GM13976 (cell line): ENCODE measurements around the gene ZNF654.
"Not testable (repeated sequence)": the region's sequence is repeated elsewhere in the genome, so short reads cannot be mapped to it uniquely, and the experiment has no call there.

Experiments used
- DNase-seq: peaks from one replicate; pipeline ENCODE4 v3.0.0; 2012; ENCODE audit warnings: low spot score
- in situ Hi-C: fragments of 300-500 bp; cut with MboI; formaldehyde crosslinking; loops from one replicate; pipeline ENCODE4 v1.12.0; 2022; ENCODE audit warnings: low sequenced_read_pairs, mixed read lengths, inconsistent platforms; ENCODE audit not compliant: unreplicated experiment
- TF ChIP-seq, protein P1 (sequence below): IDR thresholded peaks from 2 replicates; pipeline ENCODE4 v1.5.1; 2012; ENCODE audit warnings: borderline replicate concordance, mild to moderate bottlenecking; ENCODE audit not compliant: insufficient read depth; ENCODE audit errors: extremely low read depth, missing control alignments, control extremely low read depth

Gene ZNF654

DNA sequence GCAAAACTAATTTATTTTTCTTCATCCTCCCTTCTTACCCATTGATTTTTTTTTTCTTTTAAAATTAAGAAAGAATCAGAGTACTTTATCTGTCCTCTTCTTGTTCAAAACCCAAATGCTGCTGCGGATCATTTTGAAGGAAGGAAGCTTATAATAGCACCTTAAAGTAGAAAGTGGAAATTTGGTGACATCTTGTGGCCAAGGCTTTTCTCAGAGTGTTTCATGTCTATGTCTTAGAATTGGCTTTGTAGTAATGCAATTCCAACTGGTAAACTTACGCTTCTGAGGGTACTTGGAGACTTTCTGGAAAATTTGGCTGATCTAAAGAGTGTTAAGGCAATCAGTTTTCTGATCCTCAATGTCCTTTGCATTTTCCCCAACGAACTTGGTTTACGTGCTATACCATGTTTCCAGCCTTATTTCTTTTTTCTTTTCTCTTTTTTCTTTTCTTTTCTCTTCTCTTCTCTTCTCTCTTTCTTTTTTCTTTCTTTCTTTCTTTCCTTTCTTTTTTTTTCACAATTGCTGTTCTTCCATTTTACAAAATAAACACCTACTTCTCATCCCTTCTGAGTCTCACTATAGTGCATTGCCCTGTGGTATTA lies 121.4 kb downstream of the ZNF654 start:
- in situ Hi-C loops = no loop called here
- TF ChIP-seq, protein P1, sequence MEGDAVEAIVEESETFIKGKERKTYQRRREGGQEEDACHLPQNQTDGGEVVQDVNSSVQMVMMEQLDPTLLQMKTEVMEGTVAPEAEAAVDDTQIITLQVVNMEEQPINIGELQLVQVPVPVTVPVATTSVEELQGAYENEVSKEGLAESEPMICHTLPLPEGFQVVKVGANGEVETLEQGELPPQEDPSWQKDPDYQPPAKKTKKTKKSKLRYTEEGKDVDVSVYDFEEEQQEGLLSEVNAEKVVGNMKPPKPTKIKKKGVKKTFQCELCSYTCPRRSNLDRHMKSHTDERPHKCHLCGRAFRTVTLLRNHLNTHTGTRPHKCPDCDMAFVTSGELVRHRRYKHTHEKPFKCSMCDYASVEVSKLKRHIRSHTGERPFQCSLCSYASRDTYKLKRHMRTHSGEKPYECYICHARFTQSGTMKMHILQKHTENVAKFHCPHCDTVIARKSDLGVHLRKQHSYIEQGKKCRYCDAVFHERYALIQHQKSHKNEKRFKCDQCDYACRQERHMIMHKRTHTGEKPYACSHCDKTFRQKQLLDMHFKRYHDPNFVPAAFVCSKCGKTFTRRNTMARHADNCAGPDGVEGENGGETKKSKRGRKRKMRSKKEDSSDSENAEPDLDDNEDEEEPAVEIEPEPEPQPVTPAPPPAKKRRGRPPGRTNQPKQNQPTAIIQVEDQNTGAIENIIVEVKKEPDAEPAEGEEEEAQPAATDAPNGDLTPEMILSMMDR = peak; percentile 53
- peak; percentile 52 for DNase-seq

DNA sequence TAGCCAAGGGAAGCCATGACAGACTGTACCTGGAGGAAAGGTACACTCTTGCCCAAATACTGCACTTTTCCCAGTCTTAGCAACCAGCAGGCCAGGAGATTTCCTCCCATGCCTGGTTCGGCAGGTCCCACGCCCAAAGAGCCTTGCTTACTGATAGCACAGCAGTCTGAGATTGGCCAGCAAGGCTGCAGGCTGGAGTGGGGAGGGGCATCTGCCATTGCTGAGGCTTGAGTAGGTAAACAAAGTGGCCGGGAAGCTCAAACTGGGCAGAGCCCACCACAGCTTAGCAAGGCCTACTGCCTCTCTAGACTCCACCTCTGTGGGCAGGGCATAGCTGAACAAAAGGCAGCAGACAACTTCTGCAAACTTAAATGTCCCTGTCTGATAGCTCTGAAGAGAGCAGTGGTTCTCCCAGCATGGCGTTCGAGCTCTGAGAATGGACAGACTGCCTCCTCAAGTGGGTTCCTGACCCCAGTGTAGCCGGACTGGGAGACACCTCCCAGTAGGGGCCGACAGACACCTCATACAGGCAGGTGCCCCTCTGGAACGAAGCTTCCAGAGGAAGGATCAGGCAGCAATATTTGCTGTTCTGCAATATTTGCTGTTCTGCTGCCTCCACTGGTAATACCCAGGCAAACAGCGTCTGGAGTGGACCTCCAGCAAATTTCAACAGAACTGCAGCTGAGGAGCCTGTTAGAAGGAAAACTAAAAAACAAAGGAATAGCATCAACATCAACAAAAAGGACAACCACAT lies 123.3 kb downstream of the ZNF654 start:
- DNase-seq, in situ Hi-C loops: not testable (repeated sequence)

- no peak for DNase-seq
- in situ Hi-C loops = no loop called here
- TF ChIP-seq, protein P1 = no peak
Measured at GRCh38 chr3:88188436-88188835, 129.4 kb downstream of the ZNF654 start.

DNA sequence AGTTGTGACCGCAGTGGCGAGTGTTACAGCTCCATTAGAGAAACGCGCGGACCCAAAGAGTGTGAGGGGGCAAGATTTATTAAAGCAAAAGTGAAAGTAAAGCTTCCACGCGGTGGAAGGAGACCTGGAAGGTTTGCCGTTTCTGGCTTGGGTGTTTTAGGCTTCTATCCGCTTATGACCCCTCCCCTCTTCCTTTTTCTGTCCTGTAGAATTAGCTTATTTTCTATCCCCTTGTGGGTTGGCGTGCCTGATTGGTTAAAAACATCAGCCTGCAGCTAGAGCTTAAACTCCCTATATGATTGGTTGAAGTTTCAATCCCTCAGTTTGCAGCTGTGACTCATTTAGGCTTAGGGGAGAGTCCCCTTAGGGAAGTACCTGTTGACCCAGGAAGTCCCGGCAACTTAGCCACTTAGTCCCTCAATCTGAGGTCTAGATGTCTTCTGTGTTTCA lies 130.3 kb downstream of the ZNF654 start:
- in situ Hi-C loops = no loop called here
- TF ChIP-seq, protein P1 = no peak
- peak; percentile 25 for DNase-seq

- no peak for DNase-seq
- TF ChIP-seq, protein P1 = no peak
- in situ Hi-C loops = no loop called here
Measured at GRCh38 chr3:88191872-88192409, 132.9 kb downstream of the ZNF654 start.

DNA sequence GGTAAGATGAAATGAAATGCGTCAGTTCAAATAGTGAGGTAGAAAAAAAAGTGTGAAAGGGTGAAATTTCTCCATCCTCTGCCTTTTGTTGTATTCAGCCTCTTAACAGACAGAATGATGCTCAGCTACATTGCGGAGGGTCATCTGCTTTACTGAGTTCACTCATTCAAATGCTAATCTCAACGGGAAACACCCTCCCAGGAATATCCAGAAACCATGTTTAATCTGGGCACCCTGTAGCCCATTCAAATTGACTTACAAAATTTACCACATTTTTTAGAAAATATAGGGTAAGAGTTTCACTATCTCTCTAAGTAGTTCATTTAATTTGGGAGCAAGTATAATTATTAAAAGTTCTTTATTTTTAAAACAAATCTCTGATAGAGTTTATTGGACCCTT lies 133.6 kb downstream of the ZNF654 start:
- no peak for DNase-seq
- TF ChIP-seq, protein P1 = no peak
- in situ Hi-C loops = no loop called here
